ENCODE data around the gene ITPRIPL2. TPM values are rescaled to one million over a fixed set of nuclear protein-coding genes. Genes with fewer than 3 reads are reported as not detected.

ITPRIPL2 gene
- total RNA-seq, 1 donor from 2014 or later = 3.4 TPM

DNA sequence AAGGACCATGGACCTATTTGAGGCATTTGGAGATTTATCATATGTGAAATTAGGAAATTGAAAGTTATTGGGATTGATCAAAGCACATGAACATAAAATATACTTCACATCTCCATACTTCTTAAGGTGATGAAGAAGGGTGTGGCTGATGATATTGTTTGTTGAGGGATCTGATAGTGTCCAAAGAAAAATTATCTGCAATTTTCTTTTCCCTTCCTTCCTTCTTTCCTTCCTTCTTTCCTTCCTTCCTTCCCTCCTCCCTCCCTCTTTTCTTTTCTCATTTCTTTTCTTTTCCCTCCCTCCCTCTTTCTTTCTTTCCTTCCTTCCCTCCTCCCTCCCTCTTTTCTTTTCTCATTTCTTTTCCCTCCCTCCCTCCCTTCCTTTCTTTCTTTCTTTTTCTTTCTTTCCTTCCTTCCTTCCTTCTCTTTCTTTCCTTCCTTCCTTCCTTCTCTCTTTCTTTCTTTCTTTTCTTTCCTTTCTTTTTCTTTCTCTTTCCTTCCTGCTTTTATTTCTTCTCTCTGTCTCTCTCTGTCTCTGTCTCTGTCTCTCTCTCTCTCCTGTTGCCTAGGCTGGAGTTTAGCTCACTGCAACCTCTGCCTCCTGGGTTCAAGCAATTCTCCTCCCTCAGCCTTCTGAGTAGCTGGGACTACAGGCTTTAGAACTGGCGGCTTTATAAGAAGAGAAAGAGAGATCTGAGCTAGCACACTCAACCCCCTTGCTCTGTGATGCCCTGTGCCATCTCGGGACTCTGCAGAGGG lies 20.9 kb upstream of the ITPRIPL2 start:
- Mint-ChIP-seq H3K27ac (ENCODE audit: unreplicated experiment) (no peak overlapping the region), H3K4me3 (ENCODE audit: unreplicated experiment) (no peak overlapping the region), H3K4me1 (ENCODE audit: low read depth, unreplicated experiment) (no peaks in the 10 kb centered on the region), H3K27me3 (ENCODE audit: unreplicated experiment) (peaks cover 4% of the 10 kb centered on the region), H3K36me3 (ENCODE audit: unreplicated experiment) (peaks cover 5% of the 10 kb centered on the region), H3K9me3 (ENCODE audit: unreplicated experiment) (peaks cover 1% of the 10 kb centered on the region)
- DNase-seq = no peak
- TF ChIP-seq, protein P1, sequence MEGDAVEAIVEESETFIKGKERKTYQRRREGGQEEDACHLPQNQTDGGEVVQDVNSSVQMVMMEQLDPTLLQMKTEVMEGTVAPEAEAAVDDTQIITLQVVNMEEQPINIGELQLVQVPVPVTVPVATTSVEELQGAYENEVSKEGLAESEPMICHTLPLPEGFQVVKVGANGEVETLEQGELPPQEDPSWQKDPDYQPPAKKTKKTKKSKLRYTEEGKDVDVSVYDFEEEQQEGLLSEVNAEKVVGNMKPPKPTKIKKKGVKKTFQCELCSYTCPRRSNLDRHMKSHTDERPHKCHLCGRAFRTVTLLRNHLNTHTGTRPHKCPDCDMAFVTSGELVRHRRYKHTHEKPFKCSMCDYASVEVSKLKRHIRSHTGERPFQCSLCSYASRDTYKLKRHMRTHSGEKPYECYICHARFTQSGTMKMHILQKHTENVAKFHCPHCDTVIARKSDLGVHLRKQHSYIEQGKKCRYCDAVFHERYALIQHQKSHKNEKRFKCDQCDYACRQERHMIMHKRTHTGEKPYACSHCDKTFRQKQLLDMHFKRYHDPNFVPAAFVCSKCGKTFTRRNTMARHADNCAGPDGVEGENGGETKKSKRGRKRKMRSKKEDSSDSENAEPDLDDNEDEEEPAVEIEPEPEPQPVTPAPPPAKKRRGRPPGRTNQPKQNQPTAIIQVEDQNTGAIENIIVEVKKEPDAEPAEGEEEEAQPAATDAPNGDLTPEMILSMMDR (IDR thresholded peaks at IDR 0.05; ENCODE audit: partially characterized antibody, unreplicated experiment) = no peak

GRCh38 chr16:19093631-19094541 lies 19.9 kb upstream of the ITPRIPL2 start:
- TF ChIP-seq, protein P1 (IDR thresholded peaks at IDR 0.05; ENCODE audit: partially characterized antibody, unreplicated experiment) = no peak
- Mint-ChIP-seq H3K9me3 (ENCODE audit: unreplicated experiment) (peaks cover 1% of the 10 kb centered on the region), H3K27me3 (ENCODE audit: unreplicated experiment) (peaks cover 4% of the 10 kb centered on the region), H3K4me1 (ENCODE audit: low read depth, unreplicated experiment) (no peaks in the 10 kb centered on the region), H3K36me3 (ENCODE audit: unreplicated experiment) (peaks cover 9% of the 10 kb centered on the region), H3K4me3 (ENCODE audit: unreplicated experiment) (no peak overlapping the region), H3K27ac (ENCODE audit: unreplicated experiment) (no peak overlapping the region)
- DNase-seq = no peak

DNA sequence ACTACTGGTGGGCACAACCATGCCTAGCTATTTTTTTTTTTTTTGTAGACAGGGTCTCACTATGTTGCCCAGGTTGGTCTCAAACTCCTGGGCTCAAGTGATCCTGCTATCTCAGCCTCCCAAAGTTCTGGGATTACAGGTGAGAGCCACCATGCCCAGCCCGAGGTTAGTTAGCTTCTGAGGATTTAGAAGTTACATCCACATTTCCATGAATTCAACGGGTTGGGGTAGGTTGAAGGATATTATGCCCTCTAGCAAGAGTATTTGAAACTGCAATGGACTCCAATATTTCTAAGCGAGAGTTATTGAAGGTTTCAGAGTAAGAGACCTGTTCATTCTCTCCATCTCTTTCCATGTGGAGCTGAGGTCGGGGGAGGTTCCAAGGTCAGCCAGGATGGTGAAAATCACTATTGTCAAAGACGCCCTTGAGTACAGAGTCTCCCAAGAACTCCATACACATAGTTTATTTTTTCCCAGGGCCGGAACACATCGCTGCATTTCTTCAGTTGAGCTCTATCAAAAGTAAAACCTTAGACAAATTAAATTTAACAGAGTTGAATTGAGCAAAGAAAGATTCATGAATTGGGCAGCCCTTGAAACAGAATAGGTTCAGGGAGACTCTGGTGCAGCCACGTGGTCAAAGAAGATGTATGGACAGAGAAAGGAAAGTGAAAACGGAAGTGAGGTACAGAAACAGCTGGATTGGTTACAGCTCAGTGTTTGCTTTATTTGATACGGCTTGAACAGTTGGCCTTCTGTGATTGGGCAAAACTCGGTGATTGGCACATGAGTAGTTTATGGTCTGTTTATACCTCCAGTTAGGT lies 19.0 kb upstream of the ITPRIPL2 start:
- Mint-ChIP-seq H3K9me3 (ENCODE audit: unreplicated experiment) (no peaks in the 10 kb centered on the region), H3K4me3 (ENCODE audit: unreplicated experiment) (no peak overlapping the region), H3K36me3 (ENCODE audit: unreplicated experiment) (peaks cover 9% of the 10 kb centered on the region), H3K27ac (ENCODE audit: unreplicated experiment) (no peak overlapping the region), H3K4me1 (ENCODE audit: low read depth, unreplicated experiment) (no peaks in the 10 kb centered on the region), H3K27me3 (ENCODE audit: unreplicated experiment) (peaks cover 3% of the 10 kb centered on the region)
- DNase-seq = no peak
- TF ChIP-seq, protein P1 (IDR thresholded peaks at IDR 0.05; ENCODE audit: partially characterized antibody, unreplicated experiment) = no peak

DNA sequence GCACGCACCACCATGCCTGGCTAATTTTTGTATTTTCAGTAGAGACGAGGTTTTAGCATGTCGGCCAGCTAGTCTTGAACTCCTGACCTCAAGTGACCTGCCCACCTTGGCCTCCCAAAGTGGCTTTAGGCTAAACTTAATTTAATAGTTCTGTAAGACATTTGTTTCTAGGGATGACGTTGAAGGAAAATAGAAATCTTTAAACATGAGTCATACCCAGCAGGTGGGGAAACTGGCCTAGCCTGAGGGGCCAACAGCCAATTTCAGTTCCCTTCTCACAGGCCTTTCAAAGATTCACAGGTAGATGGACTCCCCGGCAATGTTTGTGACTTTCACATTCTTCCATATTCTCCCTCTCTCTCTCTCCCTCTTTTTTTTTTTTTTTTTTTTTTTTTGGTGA lies 18.1 kb upstream of the ITPRIPL2 start:
- no peak overlapping the region for H3K4me3 Mint-ChIP-seq (ENCODE audit: unreplicated experiment)
- H3K36me3 Mint-ChIP-seq (ENCODE audit: unreplicated experiment) = peaks cover 9% of the 10 kb centered on the region
- no peak for DNase-seq
- no peaks in the 10 kb centered on the region for H3K9me3 Mint-ChIP-seq (ENCODE audit: unreplicated experiment)
- TF ChIP-seq, protein P1 (IDR thresholded peaks at IDR 0.05; ENCODE audit: partially characterized antibody, unreplicated experiment) = no peak
- no peaks in the 10 kb centered on the region for H3K4me1 Mint-ChIP-seq (ENCODE audit: low read depth, unreplicated experiment)
- H3K27ac Mint-ChIP-seq (ENCODE audit: unreplicated experiment) = no peak overlapping the region
- peaks cover 3% of the 10 kb centered on the region for H3K27me3 Mint-ChIP-seq (ENCODE audit: unreplicated experiment)

Data from glutamatergic neuron (in vitro differentiated cells).